Measurements from ENCODE around the gene TLCD1.

- TF ChIP-seq, protein P1, sequence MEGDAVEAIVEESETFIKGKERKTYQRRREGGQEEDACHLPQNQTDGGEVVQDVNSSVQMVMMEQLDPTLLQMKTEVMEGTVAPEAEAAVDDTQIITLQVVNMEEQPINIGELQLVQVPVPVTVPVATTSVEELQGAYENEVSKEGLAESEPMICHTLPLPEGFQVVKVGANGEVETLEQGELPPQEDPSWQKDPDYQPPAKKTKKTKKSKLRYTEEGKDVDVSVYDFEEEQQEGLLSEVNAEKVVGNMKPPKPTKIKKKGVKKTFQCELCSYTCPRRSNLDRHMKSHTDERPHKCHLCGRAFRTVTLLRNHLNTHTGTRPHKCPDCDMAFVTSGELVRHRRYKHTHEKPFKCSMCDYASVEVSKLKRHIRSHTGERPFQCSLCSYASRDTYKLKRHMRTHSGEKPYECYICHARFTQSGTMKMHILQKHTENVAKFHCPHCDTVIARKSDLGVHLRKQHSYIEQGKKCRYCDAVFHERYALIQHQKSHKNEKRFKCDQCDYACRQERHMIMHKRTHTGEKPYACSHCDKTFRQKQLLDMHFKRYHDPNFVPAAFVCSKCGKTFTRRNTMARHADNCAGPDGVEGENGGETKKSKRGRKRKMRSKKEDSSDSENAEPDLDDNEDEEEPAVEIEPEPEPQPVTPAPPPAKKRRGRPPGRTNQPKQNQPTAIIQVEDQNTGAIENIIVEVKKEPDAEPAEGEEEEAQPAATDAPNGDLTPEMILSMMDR (IDR thresholded peaks at IDR 0.05) = no peak
- TF ChIP-seq POLR2AphosphoS5 (IDR thresholded peaks at IDR 0.05) = no peak
- TF ChIP-seq POLR2A (IDR thresholded peaks at IDR 0.05) = no peak
These were observed 25.8 kb downstream of the TLCD1 start for GRCh38 chr17:28700278-28700677.
